ENCODE results near the gene ZNF814.
A peak's percentile ranks its signal among the peaks of the same experiment; 100 is the strongest.
"Not testable (repeated sequence)": the region's sequence is repeated elsewhere in the genome, so short reads cannot be mapped to it uniquely, and the experiment has no call there.

The ZNF814 gene

GRCh38 chr19:57815247-57816075, 73.4 kb downstream of the ZNF814 start:
- no peak for DNase-seq

- peak; percentile 88 for DNase-seq
These were observed 74.2 kb downstream of the ZNF814 start, which contains the start of gene ZNF552 for GRCh38 chr19:57814505-57815246. Gene ZNF552, minus strand, starts transcription at chr19:57814913. Its CDS starts 170 bp downstream, at chr19:57814743.

DNA sequence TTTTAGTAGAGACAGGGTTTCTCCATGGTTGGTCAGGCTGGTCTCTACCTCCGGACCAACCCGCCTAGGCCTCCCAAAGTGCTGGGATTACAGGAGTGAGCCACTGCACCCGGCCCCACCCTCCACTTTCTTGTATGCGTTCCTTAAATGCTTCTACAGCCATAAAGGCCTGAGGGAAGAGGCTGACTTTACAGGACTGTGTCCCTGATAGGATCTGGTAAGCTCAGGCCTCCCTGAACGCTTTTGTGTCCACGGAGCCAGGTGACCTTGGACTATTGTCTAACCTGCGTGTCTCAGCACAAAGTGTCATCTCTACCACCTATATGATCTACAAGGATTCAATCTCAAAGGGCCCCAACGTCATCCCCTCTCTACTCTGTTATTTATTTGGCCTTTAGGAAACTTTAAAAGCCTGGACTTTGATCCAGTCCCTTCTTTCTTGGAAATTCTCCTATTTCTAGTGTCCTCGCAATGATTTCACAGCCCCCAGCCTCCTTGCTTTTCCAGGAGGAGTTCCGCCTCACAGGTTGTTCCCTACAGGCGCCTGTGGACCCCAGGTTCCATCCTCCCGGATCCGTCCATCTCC, 74.8 kb downstream of the ZNF814 start:
- no peak for DNase-seq

GRCh38 chr19:57812975-57813820, 75.6 kb downstream of the ZNF814 start:
- not testable (repeated sequence) for DNase-seq

DNA sequence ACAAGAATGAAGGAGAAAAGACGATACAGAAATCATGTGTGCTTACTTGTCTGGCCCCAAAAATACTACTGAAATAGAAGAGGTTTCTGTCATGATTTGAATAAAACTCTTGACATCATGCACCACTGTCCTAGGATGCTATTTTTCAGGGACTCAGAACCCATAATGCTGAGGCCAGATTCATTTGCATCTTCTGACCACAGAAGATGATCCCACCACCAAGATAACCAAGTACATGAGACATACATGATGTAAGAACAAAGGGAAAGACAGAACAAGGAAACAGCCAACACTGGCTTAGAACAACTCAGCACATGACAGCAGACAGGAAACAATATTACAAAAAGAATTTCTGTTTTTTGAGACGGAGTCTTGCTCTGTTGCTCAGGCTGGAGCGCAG, 76.6 kb downstream of the ZNF814 start:
- no peak for DNase-seq

GRCh38 chr19:57810410-57811295, 78.2 kb downstream of the ZNF814 start:
- not testable (repeated sequence) for DNase-seq

GRCh38 chr19:57807541-57807940, 81.3 kb downstream of the ZNF814 start:
- no peak for DNase-seq

DNA sequence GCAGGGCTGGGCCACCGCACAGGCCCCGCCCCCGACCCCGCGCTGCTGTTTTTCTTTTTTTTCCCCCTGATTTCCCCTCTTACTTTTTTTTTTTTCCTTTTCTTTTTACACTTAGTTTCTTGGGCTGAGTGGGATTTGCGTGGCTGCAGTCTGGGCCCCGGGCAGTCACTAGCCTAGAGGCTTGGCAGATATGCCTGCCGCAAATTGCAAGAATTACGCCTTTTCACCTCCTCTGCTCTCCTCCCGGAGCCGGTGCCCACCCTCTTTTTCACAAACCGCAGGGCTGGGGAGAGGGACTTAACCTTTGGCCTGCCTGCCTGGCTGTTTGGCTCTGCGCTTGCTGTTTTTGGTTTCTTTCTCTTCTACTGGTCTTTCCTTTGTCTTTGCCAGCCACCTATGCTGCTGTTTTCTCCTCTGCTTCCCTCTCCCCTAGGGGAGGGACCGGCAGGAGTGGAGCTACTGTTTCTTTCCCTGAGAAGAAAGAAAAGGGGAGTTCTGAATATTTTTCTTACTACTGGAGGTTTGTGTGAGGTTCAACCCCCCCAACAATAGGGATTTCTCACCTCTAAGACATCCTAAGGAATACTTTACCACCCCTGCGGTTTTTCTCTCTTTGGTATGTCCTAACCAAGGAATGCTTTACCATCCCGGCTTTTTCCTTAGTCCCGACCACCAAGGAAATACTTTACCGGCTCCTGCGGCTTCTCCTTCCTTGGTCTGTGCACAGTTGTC, 85.1 kb downstream of the ZNF814 start:
- DNase-seq, result no peak

DNA sequence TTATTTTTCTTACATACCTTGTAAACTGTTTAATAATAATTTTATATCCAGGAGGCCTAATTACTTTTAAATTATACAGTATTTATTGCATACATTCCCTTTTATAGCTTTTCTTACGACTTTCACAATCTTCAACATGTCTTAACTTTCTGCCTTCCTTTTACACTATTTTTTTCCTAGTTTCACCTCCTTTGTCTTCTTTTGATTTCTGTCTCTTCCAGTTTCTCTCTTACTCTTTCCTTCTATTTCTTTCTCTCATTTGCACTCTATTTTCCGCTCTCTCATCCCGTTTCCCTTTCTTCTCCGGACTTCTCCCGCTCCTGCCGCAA, 85.6 kb downstream of the ZNF814 start:
- DNase-seq, result no peak

DNA sequence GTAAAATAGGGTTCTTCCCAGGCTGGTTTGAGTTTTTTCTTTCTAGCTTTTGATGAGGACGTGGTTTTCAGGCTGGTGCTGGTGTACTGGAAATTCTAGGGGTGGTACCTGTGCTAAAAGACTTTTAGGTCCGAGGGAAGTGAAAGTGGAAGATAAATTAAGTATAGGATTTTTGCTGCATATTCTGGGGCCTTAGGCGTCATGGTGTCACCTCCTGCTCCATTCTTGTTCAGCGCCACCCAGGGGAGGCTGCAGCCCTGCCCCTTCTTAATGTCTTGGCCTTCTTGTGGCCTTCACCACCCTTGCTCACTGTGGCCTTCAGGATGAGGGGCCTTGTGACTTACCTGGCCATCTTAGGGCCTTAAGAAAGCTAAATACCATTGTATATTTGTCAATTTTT, 86.6 kb downstream of the ZNF814 start:
- no peak for DNase-seq

DNA sequence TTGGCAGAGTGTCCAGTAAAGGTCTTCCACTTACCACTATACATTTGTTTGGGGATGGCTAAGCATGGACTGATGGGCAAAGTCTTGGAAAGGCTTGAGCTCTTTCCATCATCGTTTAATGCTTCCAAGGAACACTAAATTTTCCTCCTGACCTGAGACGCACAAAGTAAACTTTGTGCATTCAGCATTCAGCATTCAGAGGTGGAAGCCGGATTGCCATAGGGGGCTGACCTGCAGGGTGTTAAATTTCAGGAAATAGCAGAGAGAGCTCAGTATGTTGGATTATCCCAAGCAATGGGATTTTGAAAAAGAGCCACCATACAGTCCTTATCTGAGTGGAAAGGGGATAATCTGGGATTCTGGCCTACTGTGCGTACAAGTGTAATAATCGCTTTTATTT, 88.1 kb downstream of the ZNF814 start:
- no peak for DNase-seq
